Gastrocnemius medialis (tissue), 4 donors: ENCODE data around the gene SMARCD2. TPM values are rescaled to one million over a fixed set of nuclear protein-coding genes. Genes with fewer than 3 reads are reported as not detected.
"Not testable (repeated sequence)": the region's sequence is repeated elsewhere in the genome, so short reads cannot be mapped to it uniquely, and the experiment has no call there.

Source experiments
- ATAC-seq, 2 donors: fragments of 150-250 bp; one replicate each; pipeline ENCODE4 v1.9.1; 2016
- DNase-seq, 2 donors: peaks; one replicate each; pipeline ENCODE4 v3.0.0-alpha.2; 2019
- H3K27ac ChIP-seq, 4 donors: fragments of 200-600 bp; sonication (generic); 1 replicate in 1 of 4; 2 replicates in 3 of 4; pipeline ENCODE4 v1.5.1; 2016 to 2018; ENCODE audit warnings: mild to moderate bottlenecking in 2 of 4, moderate library complexity in 1 of 4
- H3K27me3 ChIP-seq, 3 donors: fragments of 200-600 bp; sonication (generic) in 2 of 3; 1 replicate in 1 of 3; 2 replicates in 2 of 3; pipeline versions ENCODE4 v1.5.1 to v1.6.0; 2016 to 2019; ENCODE audit warnings: mild to moderate bottlenecking in 1 of 3, moderate library complexity in 1 of 3
- H3K36me3 ChIP-seq, 2 donors: fragments of 200-600 bp; sonication (generic) in 1 of 2; one replicate each; pipeline ENCODE4 v1.5.1; 2017 to 2018
- H3K4me1 ChIP-seq, 2 donors: fragments of 200-600 bp; sonication (generic) in 1 of 2; one replicate each; pipeline ENCODE4 v1.5.1; 2016 to 2017; ENCODE audit warnings: mild to moderate bottlenecking in 2 of 2
- H3K4me3 ChIP-seq, 4 donors: fragments of 200-600 bp; sonication (generic) in 3 of 4; 1 replicate in 1 of 4; 2 replicates in 3 of 4; pipeline ENCODE4 v1.5.1; 2016 to 2019; ENCODE audit warnings: mild to moderate bottlenecking in 2 of 4
- H3K9me3 ChIP-seq, 3 donors: fragments of 200-600 bp; sonication (generic) in 2 of 3; 1 replicate in 1 of 3; 2 replicates in 2 of 3; pipeline ENCODE4 v1.5.1; 2016 to 2019
- POLR2A ChIP-seq, 2 donors: fragments of 450-650 bp; IDR thresholded peaks; one replicate each; pipeline ENCODE4 v1.6.1; 2017; ENCODE audit warnings: antibody characterized with exemption in 2 of 2, mild to moderate bottlenecking in 2 of 2, moderate library complexity in 2 of 2
- in situ Hi-C, 4 donors: fragments of 200-750 bp; cut with MboI; loops; one replicate each; pipeline versions ENCODE4 v1.15.0 to v1.8.0; 2017; ENCODE audit warnings: low sequenced_read_pairs in 4 of 4
- intact Hi-C: fragments of 100-400 bp; cut with DNase I; formaldehyde crosslinking; loops from one replicate; pipeline ENCODE4 v1.15.1; 2023; ENCODE audit warnings: low total_unique reads
- total RNA-seq, 4 donors: library from RNA; depleted of rRNA; stranded (reverse); fragments of >200 nt; gene quantifications; one replicate each; pipeline versions ENCODE4 v1.1.0 to v1.2.3, GENCODE V29; 2016
- TF ChIP-seq, protein P1 (sequence below), 5 experiments: fragments of 450-650 bp in 3 of 5; fragments of 200-600 bp in 2 of 5; sonication (generic) in 2 of 5; IDR thresholded peaks in 4 of 5; conservative IDR thresholded peaks in 1 of 5; 1 replicate in 4 of 5; 2 replicates in 1 of 5; pipeline ENCODE4 v1.5.1; 2016 to 2019; ENCODE audit warnings: antibody characterized with exemption in 5 of 5, mild to moderate bottlenecking in 3 of 5, moderate library complexity in 3 of 5

Gene SMARCD2
- total RNA-seq, result 10 to 100 TPM; 30.2 to 64.3 (median 44.9) TPM

DNA sequence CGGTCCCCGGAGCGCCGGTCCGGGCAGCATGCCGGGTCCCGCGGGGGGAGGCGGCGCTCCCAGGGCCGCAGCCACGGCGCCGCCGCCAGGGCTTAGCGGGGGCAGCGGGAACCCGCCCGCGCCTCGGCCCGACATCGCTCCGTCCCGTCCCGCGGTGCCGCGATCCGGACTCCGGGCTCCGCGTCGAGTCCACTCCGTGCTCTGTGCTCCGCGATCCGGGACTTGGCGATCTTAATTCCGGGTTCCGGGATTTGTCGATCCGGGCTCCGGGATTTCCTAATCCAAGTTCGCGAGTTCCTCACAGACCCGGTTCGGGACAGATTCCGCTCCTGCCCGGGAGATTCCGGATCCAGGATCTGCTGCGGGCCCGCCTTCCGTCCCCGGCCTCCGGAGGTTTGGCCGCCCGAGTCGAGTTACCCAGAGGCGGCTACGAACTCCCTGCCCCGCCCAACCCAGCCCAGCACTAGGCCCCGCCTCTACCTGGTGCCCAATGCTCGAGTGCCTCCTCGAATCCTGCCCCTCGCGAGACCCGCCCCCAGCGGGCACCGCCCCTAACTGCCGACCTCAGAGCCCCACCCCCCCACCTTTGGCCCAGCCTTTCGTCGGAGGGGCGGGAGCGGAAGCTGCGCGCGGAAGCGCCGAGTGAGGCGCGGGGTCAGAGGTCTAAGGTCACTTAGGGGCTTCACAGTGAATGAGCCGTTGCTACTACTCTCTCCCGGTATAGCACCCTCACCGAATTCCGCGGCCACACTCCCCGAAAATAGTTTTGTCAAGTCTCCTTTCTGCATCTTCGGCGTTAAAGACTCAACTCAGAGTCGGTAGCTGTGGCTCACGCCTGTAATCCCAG lies at the start of gene SMARCD2:
TSS of gene SMARCD2 (minus strand) at position 146 of the 847 bp plus-strand sequence. CDS start at position 135, 11 bp downstream.
- peak within 1 kb of the TSS; percentile 77 to 96 (median 91) for H3K4me3 ChIP-seq
- intact Hi-C loops, result loop anchor here (1.0 to 10.0 kb wide), 7 partner anchors 15 to 1778 kb away; partner anchors contain the start of genes CCDC47, CEP95, DDX5 and FTSJ3
- TF ChIP-seq, protein P1, sequence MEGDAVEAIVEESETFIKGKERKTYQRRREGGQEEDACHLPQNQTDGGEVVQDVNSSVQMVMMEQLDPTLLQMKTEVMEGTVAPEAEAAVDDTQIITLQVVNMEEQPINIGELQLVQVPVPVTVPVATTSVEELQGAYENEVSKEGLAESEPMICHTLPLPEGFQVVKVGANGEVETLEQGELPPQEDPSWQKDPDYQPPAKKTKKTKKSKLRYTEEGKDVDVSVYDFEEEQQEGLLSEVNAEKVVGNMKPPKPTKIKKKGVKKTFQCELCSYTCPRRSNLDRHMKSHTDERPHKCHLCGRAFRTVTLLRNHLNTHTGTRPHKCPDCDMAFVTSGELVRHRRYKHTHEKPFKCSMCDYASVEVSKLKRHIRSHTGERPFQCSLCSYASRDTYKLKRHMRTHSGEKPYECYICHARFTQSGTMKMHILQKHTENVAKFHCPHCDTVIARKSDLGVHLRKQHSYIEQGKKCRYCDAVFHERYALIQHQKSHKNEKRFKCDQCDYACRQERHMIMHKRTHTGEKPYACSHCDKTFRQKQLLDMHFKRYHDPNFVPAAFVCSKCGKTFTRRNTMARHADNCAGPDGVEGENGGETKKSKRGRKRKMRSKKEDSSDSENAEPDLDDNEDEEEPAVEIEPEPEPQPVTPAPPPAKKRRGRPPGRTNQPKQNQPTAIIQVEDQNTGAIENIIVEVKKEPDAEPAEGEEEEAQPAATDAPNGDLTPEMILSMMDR (IDR thresholded peaks at IDR 0.05 in 4 of 5, conservative IDR thresholded peaks at IDR 0.05 in 1 of 5), result peak in 3 of 5 experiments; percentile 23 to 54 (median 47)
- peak; percentile 80 to 82 for TF ChIP-seq POLR2A (IDR thresholded peaks at IDR 0.05)
- peak; percentile 99 for DNase-seq
- H3K36me3 ChIP-seq, result no peaks in the 10 kb centered on the region
- peaks cover 42 to 45% of the 10 kb centered on the region in 2 donors for H3K4me1 ChIP-seq
- in situ Hi-C loops, result loop anchor here in 2 of 4 donors (25.0 kb wide), 2 partner anchors 405 to 670 kb away; partner anchors contain the start of genes CEP95 (in 1 of the 2), CYB561 (in 1 of the 2) and DDX5 (in 1 of the 2)
- peak; percentile 67 to 68 for ATAC-seq
- H3K27ac ChIP-seq, result peak within 1 kb of the TSS; percentile 96 to 99 (median 96)
- no peaks in the 10 kb centered on the region for H3K9me3 ChIP-seq
- no peaks in the 10 kb centered on the region for H3K27me3 ChIP-seq

DNA sequence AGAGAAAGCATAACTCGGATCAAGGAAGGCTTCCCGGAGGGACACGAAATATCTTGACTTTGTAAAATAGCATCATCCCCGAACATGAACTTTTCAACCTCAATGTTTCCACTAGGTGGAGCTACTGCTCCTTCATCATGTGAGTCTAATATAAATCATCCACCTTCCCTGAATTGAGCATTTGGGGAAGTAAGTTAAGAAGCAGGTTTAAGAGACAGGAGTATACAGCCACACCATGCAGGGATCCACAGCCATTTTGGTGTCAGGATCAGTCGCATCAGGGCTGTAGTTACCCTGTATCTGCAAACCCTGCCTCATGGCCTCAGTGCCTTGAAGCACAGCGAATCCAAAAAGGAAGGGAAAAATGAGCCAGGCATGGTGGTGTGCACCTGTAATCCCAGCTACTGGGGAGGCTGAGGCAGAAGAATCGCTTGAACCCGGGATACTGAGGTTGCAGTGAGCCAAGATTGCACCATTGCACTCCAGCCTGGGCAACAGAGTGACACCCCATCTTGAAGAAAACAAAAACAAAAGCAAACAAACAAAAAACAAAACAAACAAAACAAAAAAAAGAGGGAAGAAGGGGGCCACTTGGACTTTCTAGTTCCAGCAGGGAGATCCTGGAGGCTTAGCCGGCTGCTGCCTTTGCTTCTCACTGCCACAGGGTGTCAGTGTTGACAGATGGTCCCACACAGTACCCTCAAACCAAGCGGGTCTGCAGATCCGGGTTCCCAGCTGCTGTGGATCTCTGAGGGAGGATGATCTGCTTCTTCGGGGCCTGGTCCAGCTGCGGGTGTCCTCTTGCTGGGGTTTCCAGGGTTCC lies 46.8 kb upstream of the SMARCD2 start:
- in situ Hi-C loops, DNase-seq: not testable (repeated sequence)
- intact Hi-C loops, result loop anchor here (2.0 kb wide), 1 partner anchor 26 kb away; no protein-coding TSS in a partner anchor

GRCh38 chr17:63885119-63885518 lies 42.6 kb upstream of the SMARCD2 start:
- H3K9me3 ChIP-seq, H3K4me3 ChIP-seq, H3K4me1 ChIP-seq, H3K36me3 ChIP-seq, H3K27me3 ChIP-seq, in situ Hi-C loops, intact Hi-C loops, H3K27ac ChIP-seq: not testable (repeated sequence)
- ATAC-seq (peak; percentile 29 to 56), DNase-seq (peak in 1 of 2 donors; percentile 31)

More for the DNA sequence above, 46.8 kb upstream of the SMARCD2 start:
- not testable (repeated sequence) for H3K27ac ChIP-seq, H3K9me3 ChIP-seq, H3K4me1 ChIP-seq, H3K36me3 ChIP-seq, H3K4me3 ChIP-seq, H3K27me3 ChIP-seq
- TF ChIP-seq, protein P1 (IDR thresholded peaks at IDR 0.05 in 4 of 5, conservative IDR thresholded peaks at IDR 0.05 in 1 of 5), result peak; percentile 1 to 49 (median 23)
- ATAC-seq, result peak; percentile 62 to 65

- DNase-seq, H3K4me1 ChIP-seq, H3K36me3 ChIP-seq, H3K4me3 ChIP-seq, H3K9me3 ChIP-seq, H3K27me3 ChIP-seq, H3K27ac ChIP-seq, in situ Hi-C loops, intact Hi-C loops, ATAC-seq: not testable (repeated sequence)
These were observed 40.2 kb upstream of the SMARCD2 start for GRCh38 chr17:63882626-63883126.

DNA sequence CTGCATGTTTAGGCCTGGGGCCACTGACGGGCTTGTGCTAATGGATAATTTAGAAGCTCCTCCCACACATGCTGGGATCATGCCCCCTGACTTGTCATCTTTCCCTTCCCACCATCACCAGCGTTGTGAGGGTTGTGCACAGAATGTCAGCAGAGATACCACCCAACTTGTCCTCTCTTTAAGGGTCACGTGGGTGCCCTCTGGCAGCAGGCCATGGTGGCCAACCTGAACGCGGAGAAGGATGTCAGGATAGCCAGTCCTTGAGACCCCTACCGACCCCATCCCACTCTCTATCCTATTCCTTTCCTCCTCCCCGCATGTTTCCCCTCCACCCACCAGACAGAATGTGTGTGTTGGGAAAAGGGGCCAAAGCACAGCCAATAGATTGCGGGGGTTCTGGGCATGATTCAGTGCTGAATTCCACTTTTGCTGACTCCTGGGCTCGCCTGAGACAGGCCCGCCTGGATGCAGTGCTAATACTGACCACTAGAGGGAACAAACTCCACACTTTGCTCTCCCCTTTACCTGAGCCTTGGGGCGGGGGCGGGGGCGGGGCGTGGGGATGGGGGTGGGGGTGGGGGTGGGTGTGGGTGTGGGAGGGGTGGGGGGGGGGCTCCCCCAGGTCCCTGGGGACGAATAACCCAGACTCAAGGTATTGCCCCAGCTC lies 39.6 kb upstream of the SMARCD2 start, which contains the start of gene GH2:
TSS of gene GH2 (minus strand) at position 10 of the 667 bp plus-strand sequence. CDS start 143 bp downstream, outside the sequence.
- Histone ChIP-seq H3K9me3 (no peaks in the 10 kb centered on the region), H3K27ac (no peak within 1 kb of the TSS), H3K36me3 (no peaks in the 10 kb centered on the region), H3K4me1 (no peaks in the 10 kb centered on the region), H3K27me3 (no peaks in the 10 kb centered on the region), H3K4me3 (no peak within 1 kb of the TSS)
- in situ Hi-C loops (no loop called here), intact Hi-C loops (no loop called here)
- TF ChIP-seq, protein P1 (IDR thresholded peaks at IDR 0.05 in 4 of 5, conservative IDR thresholded peaks at IDR 0.05 in 1 of 5), result peak; percentile 17 to 68 (median 55)
- no peak for TF ChIP-seq POLR2A (IDR thresholded peaks at IDR 0.05)
- DNase-seq (peak in 1 of 2 donors; percentile 20), ATAC-seq (peak in 1 of 2 donors; percentile 83)

GRCh38 chr17:63881337-63881736 lies 38.9 kb upstream of the SMARCD2 start:
- H3K4me3 ChIP-seq, H3K27me3 ChIP-seq, intact Hi-C loops, in situ Hi-C loops, H3K9me3 ChIP-seq, H3K4me1 ChIP-seq, ATAC-seq, H3K27ac ChIP-seq, H3K36me3 ChIP-seq: not testable (repeated sequence)
- DNase-seq, result peak in 1 of 2 donors; percentile 18
